ENCODE measurements around the gene KIF27.
A peak's percentile ranks its signal among the peaks of the same experiment; 100 is the strongest.
"Not testable (repeated sequence)": the region's sequence is repeated elsewhere in the genome, so short reads cannot be mapped to it uniquely, and the experiment has no call there.

KIF27 gene, protein sequence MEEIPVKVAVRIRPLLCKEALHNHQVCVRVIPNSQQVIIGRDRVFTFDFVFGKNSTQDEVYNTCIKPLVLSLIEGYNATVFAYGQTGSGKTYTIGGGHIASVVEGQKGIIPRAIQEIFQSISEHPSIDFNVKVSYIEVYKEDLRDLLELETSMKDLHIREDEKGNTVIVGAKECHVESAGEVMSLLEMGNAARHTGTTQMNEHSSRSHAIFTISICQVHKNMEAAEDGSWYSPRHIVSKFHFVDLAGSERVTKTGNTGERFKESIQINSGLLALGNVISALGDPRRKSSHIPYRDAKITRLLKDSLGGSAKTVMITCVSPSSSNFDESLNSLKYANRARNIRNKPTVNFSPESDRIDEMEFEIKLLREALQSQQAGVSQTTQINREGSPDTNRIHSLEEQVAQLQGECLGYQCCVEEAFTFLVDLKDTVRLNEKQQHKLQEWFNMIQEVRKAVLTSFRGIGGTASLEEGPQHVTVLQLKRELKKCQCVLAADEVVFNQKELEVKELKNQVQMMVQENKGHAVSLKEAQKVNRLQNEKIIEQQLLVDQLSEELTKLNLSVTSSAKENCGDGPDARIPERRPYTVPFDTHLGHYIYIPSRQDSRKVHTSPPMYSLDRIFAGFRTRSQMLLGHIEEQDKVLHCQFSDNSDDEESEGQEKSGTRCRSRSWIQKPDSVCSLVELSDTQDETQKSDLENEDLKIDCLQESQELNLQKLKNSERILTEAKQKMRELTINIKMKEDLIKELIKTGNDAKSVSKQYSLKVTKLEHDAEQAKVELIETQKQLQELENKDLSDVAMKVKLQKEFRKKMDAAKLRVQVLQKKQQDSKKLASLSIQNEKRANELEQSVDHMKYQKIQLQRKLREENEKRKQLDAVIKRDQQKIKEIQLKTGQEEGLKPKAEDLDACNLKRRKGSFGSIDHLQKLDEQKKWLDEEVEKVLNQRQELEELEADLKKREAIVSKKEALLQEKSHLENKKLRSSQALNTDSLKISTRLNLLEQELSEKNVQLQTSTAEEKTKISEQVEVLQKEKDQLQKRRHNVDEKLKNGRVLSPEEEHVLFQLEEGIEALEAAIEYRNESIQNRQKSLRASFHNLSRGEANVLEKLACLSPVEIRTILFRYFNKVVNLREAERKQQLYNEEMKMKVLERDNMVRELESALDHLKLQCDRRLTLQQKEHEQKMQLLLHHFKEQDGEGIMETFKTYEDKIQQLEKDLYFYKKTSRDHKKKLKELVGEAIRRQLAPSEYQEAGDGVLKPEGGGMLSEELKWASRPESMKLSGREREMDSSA (N-terminal part only)

DNA sequence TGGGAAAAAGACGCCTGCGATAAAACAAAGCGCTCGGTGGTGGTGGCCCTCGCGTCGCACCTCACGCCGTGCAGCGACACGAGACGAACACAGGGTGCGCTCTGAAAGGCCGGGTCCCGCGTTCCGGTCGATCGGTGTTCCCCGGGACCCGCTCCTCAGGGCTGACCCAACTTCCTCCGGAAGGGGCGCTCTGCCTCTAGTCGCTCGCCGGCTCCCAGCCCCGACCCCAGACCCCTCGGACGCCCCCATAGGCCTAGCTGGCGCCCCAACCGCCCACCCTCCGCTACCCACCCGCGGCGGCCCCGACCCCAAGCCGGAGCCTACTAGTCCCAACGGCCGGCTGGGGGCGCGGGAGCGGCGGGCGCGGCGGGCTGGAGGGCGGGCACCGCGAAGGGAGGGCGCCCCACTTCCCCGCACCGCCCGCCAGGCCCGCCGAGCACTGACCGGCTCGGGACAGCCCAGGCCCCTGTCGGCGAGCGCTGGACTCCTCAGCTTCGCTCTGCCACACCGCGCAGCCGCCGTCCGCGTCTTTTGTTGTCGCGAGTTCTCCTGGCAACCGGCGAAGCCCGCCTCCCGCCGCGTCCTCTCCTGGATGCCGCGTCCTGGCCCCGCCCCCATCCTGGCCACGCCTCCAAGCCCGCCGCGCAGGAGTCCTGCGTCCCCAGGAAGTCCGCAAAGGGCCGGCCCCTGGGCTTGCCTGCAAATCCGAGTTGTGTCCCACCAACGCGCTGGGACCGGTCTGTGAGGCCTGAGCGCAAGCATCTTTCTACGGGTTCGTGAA, at the start of gene KIF27:
Gene KIF27, minus strand, starts transcription at position 506 of the 781 bp plus-strand sequence. CDS start 5,841 bp downstream, outside the sequence.
- DNase-seq, result peak; percentile 96

DNA sequence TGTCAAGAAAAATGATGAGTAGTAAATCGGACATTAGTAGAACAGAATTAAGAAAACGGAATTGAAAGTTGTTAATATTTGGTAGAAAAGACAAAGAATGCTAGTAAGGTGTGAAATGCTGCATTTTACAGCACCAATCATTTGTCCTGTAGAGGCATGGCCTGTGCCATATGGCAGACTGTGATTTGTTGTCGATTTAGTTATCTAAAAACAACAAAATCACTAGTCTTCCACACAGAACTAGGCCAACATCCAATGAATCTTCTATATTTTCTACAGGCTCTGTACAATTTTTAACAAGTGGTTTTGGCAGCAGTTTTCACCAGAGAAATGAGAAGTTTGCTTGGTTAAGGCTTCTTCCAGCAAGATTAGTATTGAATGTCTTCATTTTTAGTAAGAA, 48.4 kb upstream of the KIF27 start:
- DNase-seq, result no peak

DNA sequence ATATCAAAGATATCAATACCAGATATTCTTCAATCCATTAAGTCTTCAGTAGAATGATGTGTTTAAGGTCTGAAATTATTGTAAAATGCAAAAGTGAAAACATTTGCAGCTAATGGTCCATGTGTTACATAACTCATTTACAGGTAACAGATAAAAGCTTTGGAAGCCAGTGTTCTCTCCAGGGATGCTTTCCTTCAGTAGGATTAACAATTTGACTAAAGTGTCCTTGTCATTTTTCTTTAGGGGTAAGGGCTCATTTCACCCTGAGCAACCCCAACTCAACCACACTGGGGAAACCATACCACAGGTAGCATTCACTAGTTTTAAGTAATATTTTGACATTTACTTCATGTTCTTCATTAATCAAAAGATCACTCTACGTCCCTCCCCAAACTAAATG, 45.8 kb upstream of the KIF27 start:
- no peak for DNase-seq

DNA sequence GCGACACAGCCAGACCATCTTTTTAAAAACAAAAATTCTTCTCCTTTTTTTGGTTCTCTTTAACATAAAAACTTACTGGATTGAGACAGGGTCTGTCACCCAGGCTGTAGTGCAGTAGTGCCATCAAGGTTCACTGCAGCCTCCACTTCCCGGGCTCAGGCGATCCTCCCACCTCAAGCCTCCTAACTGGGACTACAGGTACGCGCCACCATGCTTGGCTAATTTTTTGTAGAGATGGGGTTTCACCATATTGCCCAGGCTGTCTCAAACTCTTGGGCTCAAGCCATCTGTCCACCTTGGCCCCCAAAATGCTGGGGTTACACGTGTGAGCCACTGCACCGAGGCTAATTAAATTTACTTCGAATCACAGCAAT, 45.0 kb upstream of the KIF27 start:
- no peak for DNase-seq

DNA sequence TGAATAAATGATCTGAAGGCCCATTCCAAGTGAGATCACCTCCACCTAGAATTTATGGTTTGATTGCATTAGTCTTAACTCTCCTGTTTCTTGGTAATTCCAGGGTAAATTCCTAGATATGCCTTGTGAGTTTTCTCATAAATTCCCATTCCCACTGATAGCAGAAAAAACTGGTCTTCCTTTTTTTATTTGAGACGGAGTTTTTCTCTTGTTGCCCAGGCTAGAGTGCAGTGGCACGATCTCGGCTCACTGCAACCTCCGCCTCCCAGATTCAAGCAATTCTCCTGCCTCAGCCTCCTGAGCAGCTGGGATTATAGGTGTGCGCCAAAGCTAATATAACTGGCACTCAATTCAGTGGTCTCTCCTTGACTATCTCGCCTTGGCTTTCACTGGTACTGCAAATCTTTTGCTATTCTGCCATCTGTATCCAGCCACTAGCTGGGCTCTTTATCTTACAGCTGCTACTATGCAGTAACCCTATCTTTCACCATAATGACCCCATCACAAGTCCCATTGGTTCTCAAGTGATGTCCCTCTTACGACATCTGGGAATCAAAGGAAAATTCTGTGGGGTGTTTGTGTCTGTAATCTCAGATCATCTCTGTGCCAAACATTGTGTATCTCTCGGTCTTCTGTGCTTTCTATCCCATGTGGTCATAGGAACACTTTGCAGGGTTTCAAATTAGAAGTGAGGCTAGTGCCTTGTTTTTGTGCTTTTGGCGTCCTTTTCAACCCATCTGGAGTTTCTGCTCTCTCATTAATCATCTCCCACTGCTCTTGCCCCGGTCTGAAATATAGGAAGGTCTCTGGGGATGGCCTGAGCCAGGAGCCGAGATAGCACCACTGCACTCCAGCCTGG, 44.3 kb upstream of the KIF27 start:
- DNase-seq, result peak; percentile 18

DNA sequence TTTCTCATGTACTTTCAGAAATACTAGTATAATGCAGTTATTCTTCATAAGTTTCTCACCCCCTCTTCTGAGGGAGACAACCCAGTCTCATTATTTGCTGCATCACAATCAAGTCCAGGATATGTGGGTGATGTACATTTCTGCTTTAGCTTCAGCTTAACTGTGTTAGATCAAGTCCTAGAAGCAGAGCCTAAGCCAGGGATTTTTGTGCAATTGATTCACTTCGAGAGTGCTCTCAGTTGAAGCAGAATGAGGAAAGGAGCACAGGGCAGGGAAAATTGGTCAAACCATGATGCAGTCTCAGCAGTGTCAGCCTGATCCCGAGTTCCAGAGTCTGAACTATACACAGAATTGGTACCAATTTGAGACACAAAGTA, 43.7 kb upstream of the KIF27 start:
- no peak for DNase-seq

DNA sequence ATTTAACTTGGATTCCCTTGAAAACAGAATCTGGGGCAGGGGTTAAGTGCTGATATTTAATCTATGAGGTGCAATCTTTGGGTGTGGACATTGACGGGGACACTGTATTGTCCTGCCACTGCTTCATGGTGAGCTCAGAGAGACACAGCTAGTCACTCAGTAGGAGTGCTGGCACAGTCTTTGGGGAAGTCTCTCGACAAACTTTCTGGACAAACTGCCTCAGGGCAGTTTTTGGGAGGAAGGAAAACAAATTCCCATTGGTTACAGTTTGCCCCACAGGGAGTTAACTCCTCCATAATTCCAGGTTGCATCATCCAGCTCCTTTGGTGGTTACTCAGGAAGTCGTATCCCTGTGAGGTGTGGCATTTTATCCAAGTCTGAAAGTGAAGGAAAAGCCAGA, 40.9 kb upstream of the KIF27 start:
- DNase-seq, result no peak

DNA sequence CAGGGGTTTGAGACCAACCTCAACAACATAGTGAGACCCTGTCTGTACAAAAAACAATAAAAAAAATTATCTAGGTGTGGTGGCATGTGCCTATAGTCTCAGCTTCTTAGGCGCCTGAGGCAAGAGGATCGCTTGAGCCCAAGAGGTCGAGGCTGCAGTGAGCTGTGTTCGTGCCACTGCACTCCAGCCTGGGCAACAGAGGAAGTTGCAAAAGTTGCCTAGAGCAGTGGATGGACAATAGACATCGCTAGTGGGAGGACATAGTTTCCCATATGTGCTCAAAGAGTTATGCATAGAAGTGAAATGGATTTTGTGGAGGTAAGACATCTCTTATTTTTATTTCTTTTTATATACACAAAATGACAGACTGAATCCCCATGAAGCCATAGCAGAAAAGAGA, 39.8 kb upstream of the KIF27 start:
- DNase-seq, result no peak

DNA sequence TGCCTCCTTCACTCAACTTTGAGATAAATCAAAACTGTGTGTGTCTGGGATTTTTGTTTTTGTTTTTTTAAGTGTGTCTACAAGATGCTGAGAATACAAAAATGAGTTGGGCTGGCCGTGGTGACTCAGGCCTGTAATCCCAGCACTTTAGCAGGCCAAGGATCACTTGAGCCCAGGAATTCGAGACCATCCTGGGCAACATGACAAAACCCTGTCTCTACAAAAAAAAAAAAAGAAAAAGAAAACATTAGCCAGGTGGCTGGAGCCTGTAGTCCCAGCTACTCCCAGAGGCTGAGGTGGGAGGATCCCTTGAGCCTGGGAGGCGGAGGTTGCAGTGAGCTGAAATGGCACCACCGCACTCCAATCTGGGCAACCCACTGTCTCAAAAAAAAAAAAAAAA, 37.8 kb upstream of the KIF27 start:
- peak; percentile 65 for DNase-seq

DNA sequence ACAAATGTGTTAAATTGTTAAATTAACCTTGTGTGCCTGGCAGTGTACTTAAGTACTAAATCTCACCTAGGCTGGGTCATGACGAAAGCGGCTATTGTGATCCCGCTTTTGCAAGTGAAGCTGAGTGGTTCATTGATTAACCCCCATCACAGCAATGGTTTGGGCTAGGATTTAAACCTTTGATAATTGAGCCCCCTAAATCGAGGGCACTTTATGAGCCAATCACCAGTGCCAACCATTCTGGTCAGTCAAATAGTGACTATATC, 35.9 kb upstream of the KIF27 start:
- DNase-seq, result no peak

DNA sequence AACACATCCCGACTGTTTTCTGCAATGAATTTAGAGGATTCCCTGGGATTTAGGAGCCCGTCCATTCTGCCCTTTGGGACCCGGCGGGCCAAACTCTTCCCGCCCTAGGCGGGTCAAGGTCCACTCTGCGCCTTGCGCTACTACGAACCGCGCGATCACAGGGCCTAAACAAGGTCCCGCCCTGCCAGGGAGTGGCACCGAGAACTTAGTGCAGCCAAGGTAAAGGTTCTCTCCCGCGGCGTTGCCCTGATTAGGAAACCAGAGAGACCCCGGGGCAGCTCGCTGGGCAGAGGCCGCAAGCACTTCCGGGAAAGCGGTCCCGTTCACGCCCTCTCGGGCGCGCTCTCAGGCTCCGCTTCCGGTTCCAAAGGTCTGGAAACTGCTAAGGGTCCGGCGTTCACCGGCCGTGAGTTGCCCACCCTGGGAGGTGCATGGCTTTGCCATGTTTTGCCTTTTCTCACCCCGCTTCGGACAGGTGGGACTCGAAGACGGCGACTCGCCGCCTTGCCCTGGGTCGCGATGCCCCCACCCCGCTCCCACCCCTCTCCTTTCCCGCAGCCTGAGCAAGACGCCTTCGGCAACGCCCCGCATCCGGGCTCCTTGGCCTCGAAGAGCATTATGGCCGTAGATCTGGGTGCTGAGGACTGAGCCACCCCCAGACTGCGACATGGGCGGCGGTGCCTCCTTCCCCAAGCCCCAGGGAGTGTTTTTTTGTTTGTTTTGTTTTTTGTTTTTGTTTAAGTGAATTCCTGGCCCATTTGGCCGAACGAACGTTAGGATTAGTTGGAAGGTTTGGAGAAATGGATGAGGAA, 35.4 kb upstream of the KIF27 start:
- peak; percentile 62 for DNase-seq

DNA sequence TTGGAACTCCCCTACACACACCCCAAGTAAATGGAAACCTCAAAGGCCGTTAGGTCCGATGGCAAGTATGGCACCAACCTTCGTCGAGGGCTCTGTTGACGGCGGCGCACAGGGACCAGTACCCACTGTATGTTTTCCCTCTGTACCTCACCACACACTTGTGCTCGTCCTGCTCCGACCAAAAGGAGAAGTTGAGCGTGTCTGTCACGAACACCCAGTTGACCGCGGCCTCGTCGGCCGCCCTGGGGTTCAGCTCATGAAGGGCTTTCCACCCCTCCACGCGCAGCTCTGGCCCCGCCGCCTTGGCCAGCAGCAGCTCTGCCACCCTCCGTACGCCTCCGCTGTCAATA, 34.8 kb upstream of the KIF27 start:
- peak; percentile 23 for DNase-seq

DNA sequence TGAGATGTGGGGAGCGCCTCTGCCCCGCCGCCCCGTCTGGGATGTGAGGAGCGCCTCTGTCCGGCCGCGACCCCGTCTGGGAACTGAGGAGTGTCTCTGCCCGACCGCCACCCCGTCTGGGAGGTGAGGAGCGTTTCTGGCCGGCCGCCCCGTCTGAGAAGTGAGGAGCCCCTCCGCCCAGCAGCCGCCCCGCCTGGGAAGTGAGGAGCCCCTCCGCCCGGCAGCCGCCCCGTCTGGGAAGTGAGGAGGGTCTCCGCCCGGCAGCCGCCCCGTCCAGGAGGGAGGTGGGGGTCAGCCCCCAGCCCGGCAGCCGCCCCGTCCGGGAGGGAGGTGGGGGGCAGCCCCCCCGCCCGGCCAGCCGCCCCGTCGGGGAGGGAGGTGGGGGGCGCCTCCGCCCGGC, 26.9 kb upstream of the KIF27 start:
- not testable (repeated sequence) for DNase-seq

DNA sequence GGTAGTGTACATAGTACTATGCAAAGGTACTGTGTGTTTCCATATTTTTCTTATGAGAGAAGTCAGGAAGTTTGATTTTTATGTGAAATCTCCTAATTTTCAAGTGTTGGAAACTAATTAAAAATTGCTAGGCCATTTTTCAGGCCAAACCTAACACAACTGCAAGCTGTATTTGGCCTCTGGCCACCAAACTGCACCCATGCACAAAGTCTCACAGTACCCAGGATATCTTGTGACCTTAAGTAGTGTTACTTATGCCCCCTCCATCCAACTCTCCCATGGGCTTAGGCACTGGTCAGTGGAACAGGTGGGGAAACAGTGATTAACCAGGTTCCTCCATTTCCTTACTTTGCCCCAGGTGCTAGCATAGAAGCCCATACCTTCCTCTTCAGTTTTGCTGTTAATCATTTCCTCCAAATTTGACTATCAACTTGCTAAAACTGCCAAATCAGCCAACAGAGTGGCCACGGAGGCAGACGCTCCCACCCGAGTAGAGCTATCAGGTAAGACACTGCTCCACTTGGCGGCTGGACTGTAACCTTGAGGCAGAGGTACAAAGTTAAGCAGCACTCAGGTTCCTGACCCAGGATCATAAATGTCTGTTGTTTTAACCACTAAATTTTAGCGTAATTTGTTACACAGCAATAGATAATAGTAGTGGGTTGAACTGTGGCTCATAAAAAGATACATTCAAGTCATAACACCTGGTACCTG, 19.5 kb upstream of the KIF27 start:
- no peak for DNase-seq

DNA sequence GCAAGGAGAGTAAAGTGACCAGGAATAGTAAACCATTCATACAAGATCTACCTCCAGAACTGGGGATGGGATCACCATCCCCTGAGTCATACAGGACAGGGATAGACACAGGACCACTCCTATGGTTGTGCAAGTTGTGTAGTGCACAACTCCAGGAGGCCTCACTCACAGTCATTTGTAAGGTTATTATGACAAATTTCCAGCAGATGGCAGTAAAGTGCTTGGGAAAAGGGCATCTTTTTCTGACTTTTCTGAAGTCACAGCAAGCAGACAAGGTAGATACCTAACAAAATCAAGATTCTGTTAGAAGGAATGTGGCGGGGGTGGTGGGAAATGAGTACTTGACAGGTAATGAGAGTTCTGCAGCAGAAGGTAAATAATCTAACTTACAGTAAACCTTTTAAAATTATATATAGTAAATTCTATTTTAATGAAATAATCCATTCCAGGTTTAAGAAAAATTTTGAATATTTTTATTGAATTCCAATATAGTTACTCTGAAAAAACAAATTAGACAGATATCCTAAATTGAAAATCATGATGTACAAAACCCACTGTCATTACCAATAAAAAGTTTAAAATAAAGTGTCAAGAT, 16.7 kb upstream of the KIF27 start:
- DNase-seq, result peak; percentile 69

DNA sequence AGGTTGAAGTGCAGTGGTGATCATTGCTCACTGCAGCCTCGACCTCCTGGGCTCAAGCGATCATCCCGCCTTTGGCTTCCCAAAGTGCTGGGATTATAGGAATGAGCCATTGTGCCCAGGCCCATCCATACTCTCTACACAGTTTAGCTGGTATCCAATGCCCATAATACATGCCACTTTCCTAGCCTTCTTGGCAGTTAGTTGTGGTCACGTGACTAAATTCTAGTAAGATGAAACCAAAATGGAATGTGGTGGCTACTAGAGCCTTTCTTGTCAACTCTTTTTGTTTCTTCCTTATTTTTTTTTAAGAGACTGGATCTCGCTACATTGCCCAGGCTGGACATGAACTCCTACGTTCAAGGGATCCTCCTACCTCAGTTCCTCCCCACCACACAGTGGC, 15.3 kb upstream of the KIF27 start:
- no peak for DNase-seq

DNA sequence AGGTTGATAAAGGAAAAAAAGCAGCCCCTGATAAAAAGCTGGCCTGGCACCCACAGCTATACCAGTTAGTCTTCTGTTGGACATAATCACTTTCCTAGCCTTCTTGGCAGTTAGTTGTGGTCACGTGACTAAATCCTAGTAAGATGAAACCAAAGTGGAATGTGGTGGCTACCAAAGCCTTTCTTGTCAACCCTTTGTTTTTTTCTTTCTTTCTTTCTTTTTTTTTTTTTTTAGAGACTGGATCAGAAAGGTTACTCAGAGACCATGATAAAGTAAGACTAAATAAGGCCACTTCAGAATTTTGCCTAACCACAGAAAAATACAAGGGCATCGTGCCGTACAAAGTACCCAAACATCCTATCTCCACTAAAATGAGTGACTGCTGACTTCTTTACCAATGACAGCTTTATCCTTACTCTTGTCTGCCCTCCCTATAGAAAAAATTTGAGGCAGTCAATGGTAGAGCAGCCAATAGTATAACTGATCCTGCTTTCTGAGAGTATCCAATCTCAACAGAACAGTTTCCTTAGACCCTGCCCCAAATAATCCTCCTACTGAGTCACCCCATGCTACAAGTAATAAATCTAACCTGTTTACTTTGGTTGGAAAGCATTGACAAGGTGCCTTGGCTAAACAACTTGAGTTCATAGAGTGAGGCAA, 14.2 kb upstream of the KIF27 start:
- peak; percentile 72 for DNase-seq

DNA sequence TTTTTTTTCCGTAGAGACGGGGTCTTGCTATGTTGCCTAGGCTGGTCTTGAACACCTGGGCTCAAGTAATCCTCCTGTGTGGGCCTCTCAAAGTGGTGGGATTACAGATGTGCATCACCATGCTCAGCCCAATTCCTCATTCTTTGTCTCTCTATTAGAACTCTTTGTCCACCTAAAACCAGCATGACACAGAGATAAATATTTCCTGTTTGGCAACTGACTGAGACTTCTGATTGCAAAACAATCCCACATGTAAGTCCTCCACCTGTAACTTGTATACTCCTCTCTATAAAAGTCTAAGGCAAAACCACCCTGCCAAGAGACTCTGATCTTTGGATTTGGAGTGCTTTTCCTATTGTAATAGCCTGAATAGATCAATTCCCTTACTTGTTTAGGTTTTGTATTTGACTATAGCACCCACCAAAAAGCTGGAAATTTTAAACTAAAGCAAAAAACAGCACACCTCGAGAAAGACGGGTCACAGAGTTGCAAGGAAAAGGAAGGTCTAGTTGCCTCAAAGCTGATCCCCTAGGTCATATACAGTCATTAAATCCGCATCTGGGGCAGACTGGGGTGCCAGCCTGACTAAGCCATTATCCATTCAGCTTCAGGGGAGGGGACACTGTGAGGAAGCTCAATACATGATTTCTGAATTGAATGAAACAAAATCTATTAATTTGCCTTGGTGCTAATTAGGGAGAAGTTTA, 13.5 kb upstream of the KIF27 start:
- DNase-seq, result peak; percentile 19

DNA sequence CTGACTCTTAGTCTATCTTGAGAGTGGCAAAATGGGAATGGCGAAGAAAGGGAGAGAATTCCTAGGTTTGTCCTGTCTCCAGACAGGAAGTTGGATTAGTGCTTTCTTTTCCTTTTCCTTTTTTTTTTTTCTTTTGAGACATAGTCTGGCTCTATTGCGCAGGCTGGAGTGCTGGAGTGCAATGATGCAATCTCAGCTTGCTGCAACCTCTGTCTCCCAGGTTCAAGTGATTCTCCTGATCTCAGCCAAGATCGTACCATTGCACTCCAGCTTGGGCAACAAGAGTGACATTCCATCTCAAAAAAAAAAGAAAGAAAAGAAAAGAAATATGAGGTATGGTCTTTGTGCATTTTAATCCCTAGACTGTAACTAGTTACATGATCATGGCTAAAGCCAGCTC, 12.6 kb upstream of the KIF27 start:
- no peak for DNase-seq
